ENCODE measurements around the gene SIM2.

Gene SIM2

GRCh38 chr21:36756527-36756926 lies 57.6 kb downstream of the SIM2 start:
- H3K9ac ChIP-seq (ENCODE audit: low read length): no peak overlapping the region
- H3K4me3 ChIP-seq (ENCODE audit: low read length): no peak overlapping the region

GRCh38 chr21:36757196-36757595 lies 58.3 kb downstream of the SIM2 start:
- Histone ChIP-seq H3K36me3 (ENCODE audit: control insufficient read depth, insufficient read depth, low read length) (no peaks in the 10 kb centered on the region), H3K4me1 (ENCODE audit: control insufficient read depth, insufficient read depth, low read length) (no peaks in the 10 kb centered on the region), H3K9me3 (ENCODE audit: control insufficient read depth, low read length) (no peaks in the 10 kb centered on the region), H3K4me3 (ENCODE audit: low read length) (no peak overlapping the region), H3K9ac (ENCODE audit: low read length) (no peak overlapping the region), H3K27me3 (ENCODE audit: control insufficient read depth, insufficient read depth, low read length) (no peaks in the 10 kb centered on the region)

More at GRCh38 chr21:36756527-36756926, 57.6 kb downstream of the SIM2 start:
- Histone ChIP-seq H3K36me3 (ENCODE audit: control insufficient read depth, insufficient read depth, low read length) (no peaks in the 10 kb centered on the region), H3K4me1 (ENCODE audit: control insufficient read depth, insufficient read depth, low read length) (no peaks in the 10 kb centered on the region), H3K9me3 (ENCODE audit: control insufficient read depth, low read length) (no peaks in the 10 kb centered on the region), H3K27me3 (ENCODE audit: control insufficient read depth, insufficient read depth, low read length) (no peaks in the 10 kb centered on the region)

DNA sequence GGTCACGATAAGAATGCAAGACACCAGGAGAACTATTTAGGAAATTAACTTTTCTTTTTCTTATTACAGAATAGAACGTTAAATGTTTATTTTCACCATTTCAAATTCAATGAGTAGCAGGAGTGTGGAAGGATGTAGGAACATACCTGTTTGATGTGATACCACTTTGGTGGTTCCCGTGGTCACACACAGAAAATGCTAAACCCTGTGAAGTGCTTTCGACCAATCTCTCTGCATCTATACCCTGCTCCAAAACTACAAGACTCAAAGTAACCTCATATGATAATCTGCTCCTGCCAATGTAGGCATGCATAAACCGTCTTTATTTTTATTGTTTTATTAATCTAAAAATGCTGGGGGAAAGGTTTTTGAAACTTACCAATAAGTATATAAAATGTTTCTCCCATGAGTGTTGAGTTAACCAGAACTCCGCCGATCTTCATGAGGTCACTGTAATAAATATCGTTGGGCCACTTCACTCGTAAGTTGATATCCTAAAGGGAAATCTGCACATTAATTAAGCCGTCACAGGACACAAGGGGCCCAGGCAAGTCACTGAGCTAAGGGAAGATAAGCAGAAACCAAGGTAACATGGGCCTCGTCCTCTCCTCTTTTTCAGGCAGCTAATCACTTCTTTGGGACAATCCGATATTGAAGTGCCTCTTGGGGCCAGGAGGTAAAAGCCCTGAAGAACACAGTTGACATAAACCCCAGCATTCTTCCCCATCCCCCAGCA lies 60.6 kb downstream of the SIM2 start:
- Histone ChIP-seq H3K36me3 (ENCODE audit: control insufficient read depth, insufficient read depth, low read length) (no peaks in the 10 kb centered on the region), H3K9ac (ENCODE audit: low read length) (no peak overlapping the region), H3K27me3 (ENCODE audit: control insufficient read depth, insufficient read depth, low read length) (no peaks in the 10 kb centered on the region), H3K9me3 (ENCODE audit: control insufficient read depth, low read length) (no peaks in the 10 kb centered on the region), H3K4me3 (ENCODE audit: low read length) (no peak overlapping the region), H3K4me1 (ENCODE audit: control insufficient read depth, insufficient read depth, low read length) (no peaks in the 10 kb centered on the region)

- H3K9ac ChIP-seq (ENCODE audit: low read length): no peak overlapping the region
- H3K4me1 ChIP-seq (ENCODE audit: control insufficient read depth, insufficient read depth, low read length): no peaks in the 10 kb centered on the region
- no peaks in the 10 kb centered on the region for H3K9me3 ChIP-seq (ENCODE audit: control insufficient read depth, low read length)
- no peak overlapping the region for H3K4me3 ChIP-seq (ENCODE audit: low read length)
- no peaks in the 10 kb centered on the region for H3K27me3 ChIP-seq (ENCODE audit: control insufficient read depth, insufficient read depth, low read length)
- no peaks in the 10 kb centered on the region for H3K36me3 ChIP-seq (ENCODE audit: control insufficient read depth, insufficient read depth, low read length)
Measured at GRCh38 chr21:36761685-36762084, 62.8 kb downstream of the SIM2 start.

- H3K27me3 ChIP-seq (ENCODE audit: control insufficient read depth, insufficient read depth, low read length): no peaks in the 10 kb centered on the region
- H3K4me3 ChIP-seq (ENCODE audit: low read length): no peak overlapping the region
- no peak overlapping the region for H3K9ac ChIP-seq (ENCODE audit: low read length)
- no peaks in the 10 kb centered on the region for H3K9me3 ChIP-seq (ENCODE audit: control insufficient read depth, low read length)
- no peaks in the 10 kb centered on the region for H3K4me1 ChIP-seq (ENCODE audit: control insufficient read depth, insufficient read depth, low read length)
- no peaks in the 10 kb centered on the region for H3K36me3 ChIP-seq (ENCODE audit: control insufficient read depth, insufficient read depth, low read length)
Measured at GRCh38 chr21:36762642-36763041, 63.7 kb downstream of the SIM2 start.

GRCh38 chr21:36763305-36763704 lies 64.4 kb downstream of the SIM2 start:
- H3K4me1 ChIP-seq (ENCODE audit: control insufficient read depth, insufficient read depth, low read length): no peaks in the 10 kb centered on the region
- no peaks in the 10 kb centered on the region for H3K9me3 ChIP-seq (ENCODE audit: control insufficient read depth, low read length)
- no peak overlapping the region for H3K9ac ChIP-seq (ENCODE audit: low read length)
- H3K27me3 ChIP-seq (ENCODE audit: control insufficient read depth, insufficient read depth, low read length): no peaks in the 10 kb centered on the region
- H3K4me3 ChIP-seq (ENCODE audit: low read length): no peak overlapping the region
- no peaks in the 10 kb centered on the region for H3K36me3 ChIP-seq (ENCODE audit: control insufficient read depth, insufficient read depth, low read length)

DNA sequence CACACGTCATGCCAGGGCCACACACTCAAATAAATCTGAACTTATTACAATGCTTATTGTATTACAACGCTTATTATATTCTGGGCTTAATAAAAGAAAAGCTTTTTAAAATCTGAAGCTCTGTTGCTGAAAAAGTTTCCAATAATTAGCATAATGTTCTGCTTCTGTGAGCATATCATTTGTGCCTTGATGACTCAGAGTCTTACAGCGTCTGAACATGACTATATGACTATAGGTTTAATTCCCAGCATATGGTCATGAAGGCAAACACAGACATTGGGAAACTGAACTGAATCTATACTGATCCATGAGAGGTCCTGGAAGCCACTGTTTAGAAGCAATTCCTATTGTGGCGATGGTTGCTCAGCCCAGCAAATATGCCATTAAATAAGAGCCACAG lies 66.3 kb downstream of the SIM2 start:
- peaks cover 11% of the 10 kb centered on the region for H3K4me1 ChIP-seq (ENCODE audit: control insufficient read depth, insufficient read depth, low read length)

DNA sequence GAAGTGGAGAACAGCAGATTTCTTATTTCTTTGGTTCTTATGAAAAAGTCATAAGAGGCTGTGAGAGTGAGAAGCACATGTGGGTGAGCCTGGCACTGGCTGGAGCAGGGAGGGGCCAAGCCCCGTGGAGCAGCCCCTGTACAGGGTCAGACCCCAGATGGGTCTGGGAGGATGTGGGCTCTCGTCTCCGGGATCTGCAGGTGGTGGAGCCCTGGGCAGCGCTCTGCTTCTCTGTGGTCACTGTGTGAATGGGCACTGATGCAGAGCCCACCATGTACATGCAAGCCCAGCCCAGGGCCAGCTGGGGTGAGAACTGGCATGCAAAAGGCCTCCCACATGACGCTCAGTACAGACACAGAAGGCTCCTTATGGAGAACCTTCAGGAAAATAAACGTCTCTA lies 67.6 kb downstream of the SIM2 start:
- no peaks in the 10 kb centered on the region for H3K27me3 ChIP-seq (ENCODE audit: control insufficient read depth, insufficient read depth, low read length)
- H3K4me1 ChIP-seq (ENCODE audit: control insufficient read depth, insufficient read depth, low read length): peaks cover 11% of the 10 kb centered on the region
- no peak overlapping the region for H3K9ac ChIP-seq (ENCODE audit: low read length)
- H3K9me3 ChIP-seq (ENCODE audit: control insufficient read depth, low read length): no peaks in the 10 kb centered on the region
- no peaks in the 10 kb centered on the region for H3K36me3 ChIP-seq (ENCODE audit: control insufficient read depth, insufficient read depth, low read length)
- no peak overlapping the region for H3K4me3 ChIP-seq (ENCODE audit: low read length)

More for the DNA sequence above, 66.3 kb downstream of the SIM2 start:
- Histone ChIP-seq H3K9me3 (ENCODE audit: control insufficient read depth, low read length) (no peaks in the 10 kb centered on the region), H3K27me3 (ENCODE audit: control insufficient read depth, insufficient read depth, low read length) (no peaks in the 10 kb centered on the region), H3K36me3 (ENCODE audit: control insufficient read depth, insufficient read depth, low read length) (no peaks in the 10 kb centered on the region), H3K9ac (ENCODE audit: low read length) (no peak overlapping the region), H3K4me3 (ENCODE audit: low read length) (no peak overlapping the region)

GRCh38 chr21:36767096-36767495 lies 68.2 kb downstream of the SIM2 start:
- Histone ChIP-seq H3K9me3 (ENCODE audit: control insufficient read depth, low read length) (no peaks in the 10 kb centered on the region), H3K4me1 (ENCODE audit: control insufficient read depth, insufficient read depth, low read length) (peaks cover 11% of the 10 kb centered on the region), H3K36me3 (ENCODE audit: control insufficient read depth, insufficient read depth, low read length) (no peaks in the 10 kb centered on the region), H3K9ac (ENCODE audit: low read length) (no peak overlapping the region), H3K4me3 (ENCODE audit: low read length) (no peak overlapping the region), H3K27me3 (ENCODE audit: control insufficient read depth, insufficient read depth, low read length) (no peaks in the 10 kb centered on the region)

DNA sequence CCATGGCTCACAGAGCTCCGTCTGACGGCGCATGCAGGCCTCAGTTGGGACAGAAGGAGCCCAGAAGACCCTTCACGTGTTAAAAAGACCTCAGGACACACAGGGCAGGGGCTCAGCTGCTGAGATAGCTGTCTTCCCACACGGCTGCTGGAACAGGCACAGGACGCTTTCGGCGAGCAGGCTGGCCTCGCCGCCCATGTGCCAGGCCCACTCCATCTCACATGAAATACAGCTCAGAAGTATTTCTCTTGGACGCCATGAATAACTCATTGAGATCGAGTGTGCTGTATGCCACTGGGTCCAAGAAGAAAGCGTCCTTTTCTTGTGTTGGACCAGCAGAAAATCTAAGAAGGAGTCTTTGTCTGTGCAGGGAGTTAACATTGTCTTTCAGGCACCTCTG lies 69.6 kb downstream of the SIM2 start:
- H3K9ac ChIP-seq (ENCODE audit: low read length): no peak overlapping the region
- H3K9me3 ChIP-seq (ENCODE audit: control insufficient read depth, low read length): no peaks in the 10 kb centered on the region
- H3K4me1 ChIP-seq (ENCODE audit: control insufficient read depth, insufficient read depth, low read length): peaks cover 11% of the 10 kb centered on the region
- no peaks in the 10 kb centered on the region for H3K36me3 ChIP-seq (ENCODE audit: control insufficient read depth, insufficient read depth, low read length)
- no peak overlapping the region for H3K4me3 ChIP-seq (ENCODE audit: low read length)
- H3K27me3 ChIP-seq (ENCODE audit: control insufficient read depth, insufficient read depth, low read length): no peaks in the 10 kb centered on the region

- H3K9ac ChIP-seq (ENCODE audit: low read length): no peak overlapping the region
- no peaks in the 10 kb centered on the region for H3K9me3 ChIP-seq (ENCODE audit: control insufficient read depth, low read length)
- no peaks in the 10 kb centered on the region for H3K36me3 ChIP-seq (ENCODE audit: control insufficient read depth, insufficient read depth, low read length)
- no peak overlapping the region for H3K4me3 ChIP-seq (ENCODE audit: low read length)
- peaks cover 11% of the 10 kb centered on the region for H3K4me1 ChIP-seq (ENCODE audit: control insufficient read depth, insufficient read depth, low read length)
- H3K27me3 ChIP-seq (ENCODE audit: control insufficient read depth, insufficient read depth, low read length): no peaks in the 10 kb centered on the region
Measured at GRCh38 chr21:36769051-36769839, 70.3 kb downstream of the SIM2 start.

GRCh38 chr21:36773117-36773516 lies 74.2 kb downstream of the SIM2 start:
- Histone ChIP-seq H3K36me3 (ENCODE audit: control insufficient read depth, insufficient read depth, low read length) (no peaks in the 10 kb centered on the region), H3K4me3 (ENCODE audit: low read length) (no peak overlapping the region), H3K4me1 (ENCODE audit: control insufficient read depth, insufficient read depth, low read length) (peaks cover 11% of the 10 kb centered on the region), H3K9me3 (ENCODE audit: control insufficient read depth, low read length) (no peaks in the 10 kb centered on the region), H3K9ac (ENCODE audit: low read length) (no peak overlapping the region), H3K27me3 (ENCODE audit: control insufficient read depth, insufficient read depth, low read length) (no peaks in the 10 kb centered on the region)

Measured in mucosa of stomach (tissue), 1 donor.